GOT3 (cell line): ENCODE measurements around the gene THYN1.

ENCODE experiments used
- DNase-seq: peaks from one replicate; lab custom pipeline; 2025; ENCODE audit warnings: mixed read lengths; lab: John Stamatoyannopoulos, UW

THYN1 gene

GRCh38 chr11:134223121-134223520 lies 30.0 kb downstream of the THYN1 start:
- no peak for DNase-seq

GRCh38 chr11:134216816-134217215 lies 36.3 kb downstream of the THYN1 start:
- DNase-seq = no peak

GRCh38 chr11:134215836-134216235 lies 37.3 kb downstream of the THYN1 start:
- no peak for DNase-seq

- DNase-seq = no peak
These were observed 45.5 kb downstream of the THYN1 start for GRCh38 chr11:134207538-134208239.

GRCh38 chr11:134206185-134206584 lies 47.0 kb downstream of the THYN1 start:
- DNase-seq = no peak

GRCh38 chr11:134205729-134206128 lies 47.4 kb downstream of the THYN1 start:
- DNase-seq = no peak

- no peak for DNase-seq
These were observed 50.5 kb downstream of the THYN1 start for GRCh38 chr11:134202661-134203060.

GRCh38 chr11:134200688-134201087 lies 52.5 kb downstream of the THYN1 start:
- no peak for DNase-seq

- DNase-seq = no peak
These were observed 53.6 kb downstream of the THYN1 start for GRCh38 chr11:134199531-134199930.
